SIG-M5 treated with dmso at 0.1 percent for 504 hours (cell line): Measurements from ENCODE around the gene NOSIP.
"Not testable (repeated sequence)": the region's sequence is repeated elsewhere in the genome, so short reads cannot be mapped to it uniquely, and the experiment has no call there.

ENCODE experiments used
- DNase-seq: peaks from one replicate; lab custom pipeline; 2025; ENCODE audit not compliant: unreplicated experiment; lab: John Stamatoyannopoulos, UW

NOSIP gene

DNA sequence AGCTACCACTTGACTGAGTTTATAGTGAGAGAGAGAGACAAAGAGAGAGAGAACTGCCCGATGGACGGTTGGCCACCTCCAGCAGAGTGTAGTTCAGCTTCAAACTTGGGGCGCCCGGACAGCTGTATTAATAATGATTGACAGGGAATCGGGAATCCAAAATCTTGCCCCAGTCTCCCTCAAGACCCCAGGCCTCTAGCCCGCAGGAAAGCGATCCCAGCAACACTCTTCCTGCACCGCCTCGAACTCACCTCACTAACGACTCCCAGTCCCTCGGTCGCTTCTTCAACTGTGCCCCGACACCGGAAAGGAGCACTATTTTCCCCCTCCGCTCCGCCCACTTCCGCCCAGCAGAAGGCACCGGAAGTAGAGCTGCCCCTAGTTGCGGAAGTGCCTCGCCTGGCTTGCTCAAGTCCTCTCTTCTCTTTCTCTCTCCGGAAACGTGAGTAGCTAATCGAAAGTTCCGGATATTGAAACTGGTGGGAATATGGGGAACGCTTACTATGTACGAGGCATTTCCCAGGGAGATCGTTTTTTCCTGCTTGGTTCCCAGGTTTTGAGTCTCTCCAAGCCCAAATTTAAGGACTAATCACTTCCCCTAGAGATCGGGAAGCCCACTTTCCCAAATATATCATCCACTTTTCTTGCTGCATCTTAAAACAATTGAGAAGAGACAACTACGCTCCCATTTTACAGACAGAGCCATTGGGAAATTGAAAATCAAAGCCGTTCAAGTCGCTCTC lies at the start of gene NOSIP:
TSS of gene NOSIP (minus strand) at position 293 of the 743 bp plus-strand sequence. CDS start 19,865 bp downstream, outside the sequence.
- peak; percentile 99 for DNase-seq

DNA sequence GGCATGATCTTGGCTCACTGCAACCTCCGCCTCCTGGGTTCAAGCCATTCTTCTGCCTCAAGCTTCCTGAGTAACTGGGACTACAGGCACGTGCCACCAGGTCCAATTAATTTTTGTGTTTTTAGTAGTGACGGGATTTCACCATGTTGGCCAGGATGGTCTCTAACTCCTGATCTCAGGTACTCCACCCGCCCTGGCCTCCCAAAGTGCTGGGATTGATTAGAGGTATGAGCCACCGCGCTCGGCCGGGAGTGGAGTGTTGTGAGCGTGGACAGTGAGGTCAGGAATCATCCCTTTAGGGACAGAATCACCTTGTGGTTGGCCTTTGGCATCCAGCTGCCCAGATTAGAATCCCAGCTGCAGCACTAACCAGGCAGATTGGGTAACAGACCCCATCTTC lies 49.3 kb upstream of the NOSIP start:
- DNase-seq = no peak

- no peak for DNase-seq
These were observed 45.9 kb upstream of the NOSIP start for GRCh38 chr19:49626226-49626625.

GRCh38 chr19:49624967-49625910 lies 44.9 kb upstream of the NOSIP start:
- no peak for DNase-seq

DNA sequence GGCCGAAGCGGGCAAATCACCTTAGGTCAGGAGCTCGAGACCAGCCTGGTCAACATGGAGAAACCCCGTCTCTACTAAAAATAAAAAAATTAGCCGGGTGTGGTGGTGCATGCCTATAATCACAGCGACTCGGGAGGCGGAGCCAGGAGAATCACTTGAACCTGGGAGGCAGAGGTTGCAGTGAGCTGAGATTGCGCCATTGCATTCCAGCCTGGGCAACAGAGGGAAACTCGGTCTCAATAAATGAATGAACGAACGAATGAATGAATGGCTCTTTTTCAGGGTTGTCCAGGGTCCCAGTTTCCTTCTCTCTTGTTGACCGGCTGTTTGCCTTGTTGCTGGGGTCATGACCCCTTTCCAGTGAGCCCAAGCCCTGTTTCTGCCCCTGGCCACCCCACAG lies 37.5 kb upstream of the NOSIP start:
- not testable (repeated sequence) for DNase-seq

- no peak for DNase-seq
These were observed 36.6 kb upstream of the NOSIP start for GRCh38 chr19:49616945-49617344.

DNA sequence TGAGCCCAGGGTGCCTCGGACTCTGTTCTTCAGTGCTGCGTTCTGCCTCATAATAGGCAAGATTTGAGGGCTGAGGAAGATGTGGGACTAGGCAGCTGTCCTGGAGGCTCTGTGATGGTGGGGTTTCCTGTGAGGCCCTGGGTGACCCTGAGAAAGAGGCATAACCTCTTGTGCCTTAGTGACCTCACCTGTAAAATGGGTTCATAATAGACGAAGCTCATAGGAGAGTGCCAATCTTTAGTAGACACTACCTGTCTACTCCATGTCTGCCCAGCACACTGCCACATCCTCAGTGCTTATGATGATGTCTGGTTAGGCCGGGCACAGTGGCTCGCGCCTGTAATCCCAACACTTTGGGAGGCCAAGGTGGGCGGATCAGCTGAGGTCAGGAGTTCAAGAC lies 36.2 kb upstream of the NOSIP start:
- DNase-seq = no peak

DNA sequence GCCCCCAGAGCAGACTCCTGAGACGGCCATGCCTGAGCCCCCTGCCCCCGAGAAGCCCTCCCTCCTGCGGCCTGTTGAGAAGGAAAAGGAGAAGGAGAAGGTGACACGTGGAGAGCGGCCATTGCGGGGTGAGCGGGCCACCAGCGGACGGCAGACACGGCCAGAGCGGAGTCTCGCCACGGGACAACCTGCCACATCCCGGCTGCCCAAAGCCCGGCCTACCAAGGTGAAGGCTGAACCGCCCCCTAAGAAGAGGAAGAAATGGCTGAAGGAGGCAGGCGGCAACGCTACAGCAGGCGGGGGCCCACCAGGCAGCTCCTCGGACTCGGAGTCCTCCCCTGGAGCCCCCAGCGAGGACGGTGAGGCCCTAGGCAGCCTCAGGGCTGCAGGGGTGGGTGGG lies 35.5 kb upstream of the NOSIP start:
- DNase-seq = no peak

DNA sequence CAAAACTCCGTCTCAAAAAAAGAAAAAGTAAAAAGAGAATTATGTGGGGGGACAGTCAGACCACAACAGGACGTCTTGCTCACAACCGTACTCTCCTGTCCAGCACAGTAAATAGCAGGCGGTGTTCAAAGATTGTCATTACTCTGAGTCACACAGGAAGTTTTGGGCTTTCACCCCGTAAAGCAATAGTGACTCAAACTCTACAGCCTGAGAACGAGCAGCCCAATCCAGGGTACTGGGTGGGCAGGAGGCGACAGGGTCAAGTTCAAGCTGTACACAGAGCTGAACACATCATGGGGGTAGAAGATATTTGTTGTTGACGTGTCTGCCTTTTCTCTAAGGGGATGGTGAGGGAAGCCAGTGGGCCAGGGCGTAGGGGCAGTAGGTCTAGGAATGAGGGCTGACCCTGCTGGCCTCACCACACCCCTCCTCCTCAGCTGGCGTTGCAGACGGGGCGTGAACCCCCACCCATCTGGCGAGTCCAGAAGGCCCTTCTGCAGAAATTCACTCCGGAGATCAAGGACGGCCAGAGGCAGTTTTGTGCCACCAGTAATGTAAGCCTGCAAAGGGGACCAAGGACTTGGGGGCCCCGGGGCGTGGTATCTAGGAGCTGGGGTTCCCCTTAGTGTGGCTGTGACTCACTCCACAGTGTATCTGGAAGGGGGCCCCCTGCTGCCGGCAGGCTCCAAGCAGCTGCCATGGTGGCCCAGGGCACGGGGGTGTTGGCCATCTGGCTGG lies 33.9 kb upstream of the NOSIP start:
- no peak for DNase-seq

DNA sequence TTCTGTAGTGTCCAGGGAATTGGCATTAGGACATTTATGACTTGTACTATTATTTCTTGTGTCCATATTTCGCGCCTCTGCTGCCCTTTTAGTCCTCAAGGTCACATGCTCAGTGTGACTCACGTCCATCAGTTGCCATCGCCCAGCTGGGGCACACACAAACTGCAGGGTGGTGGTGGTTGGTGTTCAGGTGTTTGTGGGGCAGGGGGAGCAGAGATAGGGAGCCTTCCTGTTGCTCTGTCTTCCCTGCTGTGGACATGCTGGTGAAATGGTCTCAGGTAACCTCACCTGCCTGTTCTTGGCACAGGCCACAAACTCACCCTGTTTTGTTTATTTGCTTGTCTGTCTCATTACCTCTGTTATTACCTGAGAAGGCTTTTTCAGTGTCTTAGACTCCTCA lies 33.0 kb upstream of the NOSIP start:
- no peak for DNase-seq

GRCh38 chr19:49609499-49610092 lies 29.2 kb upstream of the NOSIP start:
- DNase-seq = no peak

DNA sequence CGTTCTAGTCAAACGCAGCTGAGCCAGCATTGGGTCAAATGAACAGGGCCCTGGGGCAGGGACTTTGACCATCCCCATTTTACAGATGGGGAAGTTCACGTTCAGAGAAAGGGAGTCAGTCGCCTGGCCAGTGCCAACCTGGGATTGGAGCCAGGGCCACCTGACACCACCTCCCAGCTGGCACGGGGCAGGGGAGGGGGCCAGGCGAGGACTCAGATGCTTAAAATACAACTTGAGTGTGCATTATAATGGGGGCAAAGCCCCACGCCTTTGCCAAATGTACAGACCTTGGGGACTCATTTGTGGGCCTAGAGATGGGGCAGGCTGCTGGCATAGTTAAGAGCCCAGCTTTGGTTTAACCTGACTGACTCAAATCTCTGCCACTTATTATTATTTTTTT lies 25.2 kb upstream of the NOSIP start:
- DNase-seq = no peak

GRCh38 chr19:49602806-49603205 lies 22.4 kb upstream of the NOSIP start:
- no peak for DNase-seq

DNA sequence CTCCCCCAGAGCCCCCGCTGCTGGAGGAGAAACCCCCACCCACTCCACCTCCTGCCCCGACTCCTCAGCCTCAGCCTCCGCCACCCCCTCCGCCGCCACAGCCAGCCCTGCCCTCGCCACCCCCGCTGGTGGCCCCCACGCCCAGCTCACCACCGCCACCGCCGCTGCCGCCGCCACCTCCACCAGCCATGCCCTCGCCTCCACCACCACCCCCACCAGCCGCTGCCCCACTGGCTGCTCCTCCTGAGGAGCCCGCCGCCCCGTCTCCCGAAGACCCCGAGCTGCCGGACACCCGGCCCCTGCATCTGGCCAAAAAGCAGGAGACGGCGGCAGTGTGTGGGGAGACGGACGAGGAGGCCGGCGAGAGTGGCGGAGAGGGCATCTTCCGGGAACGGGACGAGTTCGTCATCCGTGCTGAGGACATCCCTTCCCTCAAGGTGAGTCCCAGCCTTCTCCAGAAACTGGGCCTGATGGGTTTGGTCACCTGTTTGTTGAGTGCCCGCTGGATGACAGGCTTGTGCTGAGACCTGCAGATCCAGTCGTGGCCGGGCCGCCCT lies 21.2 kb upstream of the NOSIP start:
- DNase-seq = no peak

DNA sequence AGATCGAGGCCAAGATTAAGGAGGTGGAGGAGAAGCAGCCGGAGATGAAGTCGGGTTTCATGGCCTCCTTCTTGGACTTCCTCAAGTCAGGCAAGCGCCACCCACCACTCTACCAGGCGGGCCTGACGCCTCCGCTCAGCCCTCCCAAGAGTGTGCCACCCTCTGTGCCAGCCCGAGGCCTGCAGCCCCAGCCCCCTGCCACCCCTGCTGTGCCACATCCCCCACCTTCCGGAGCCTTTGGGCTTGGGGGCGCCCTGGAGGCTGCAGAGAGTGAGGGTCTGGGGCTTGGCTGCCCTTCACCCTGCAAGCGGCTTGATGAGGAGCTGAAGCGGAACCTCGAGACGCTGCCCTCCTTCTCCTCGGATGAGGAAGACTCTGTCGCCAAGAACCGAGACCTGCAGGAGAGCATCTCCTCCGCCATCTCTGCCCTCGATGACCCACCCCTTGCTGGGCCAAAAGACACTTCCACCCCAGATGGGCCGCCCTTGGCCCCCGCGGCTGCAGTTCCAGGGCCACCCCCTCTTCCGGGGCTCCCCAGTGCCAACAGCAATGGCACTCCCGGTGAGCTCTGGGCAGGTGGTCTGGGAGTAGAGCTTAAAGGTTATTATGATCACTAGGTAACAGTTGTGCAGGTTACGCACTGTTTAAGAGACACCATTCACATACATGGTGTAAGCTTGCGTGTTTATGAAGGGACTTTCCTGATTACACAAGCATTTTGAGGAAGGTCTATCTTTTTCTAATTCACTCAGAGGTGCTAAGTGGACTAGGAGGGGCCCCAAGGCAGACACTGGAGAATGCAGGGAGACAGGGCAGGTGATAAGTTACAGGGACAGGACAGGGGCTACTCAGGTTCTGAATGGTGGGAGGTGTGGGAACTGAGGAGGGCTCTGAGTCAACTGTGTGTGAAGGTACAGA lies 19.3 kb upstream of the NOSIP start:
- DNase-seq = no peak

GRCh38 chr19:49597703-49597974 lies 17.3 kb upstream of the NOSIP start:
- DNase-seq = no peak

GRCh38 chr19:49596954-49597702 lies 16.8 kb upstream of the NOSIP start:
- no peak for DNase-seq

DNA sequence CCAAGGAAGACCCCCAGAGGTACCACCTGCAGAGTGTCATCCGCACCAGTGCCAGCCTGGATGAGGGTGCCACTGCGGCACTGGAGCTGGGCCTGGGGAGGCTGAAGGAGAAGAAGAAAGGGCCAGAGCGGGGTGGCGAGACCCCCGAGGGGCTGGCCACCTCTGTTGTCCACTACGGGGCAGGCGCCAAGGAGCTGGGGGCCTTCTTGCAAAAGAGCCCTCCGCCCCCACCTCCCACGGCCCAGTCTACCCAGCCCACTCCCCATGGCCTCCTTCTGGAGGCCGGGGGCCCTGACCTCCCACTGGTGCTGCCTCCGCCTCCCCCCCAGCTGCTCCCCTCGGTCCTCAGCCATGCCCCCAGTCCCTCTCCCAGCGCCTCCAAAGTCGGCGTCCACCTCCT lies 16.1 kb upstream of the NOSIP start:
- no peak for DNase-seq

GRCh38 chr19:49595819-49596404 lies 15.6 kb upstream of the NOSIP start:
- DNase-seq = no peak
